ENCODE results near the gene SFMBT2.
"Not testable (repeated sequence)": the region's sequence is repeated elsewhere in the genome, so short reads cannot be mapped to it uniquely, and the experiment has no call there.

SFMBT2 gene

GRCh38 chr10:7258948-7259523 is 151.8 kb downstream of the SFMBT2 start:
- no peak for DNase-seq

GRCh38 chr10:7255517-7255916 is 155.3 kb downstream of the SFMBT2 start:
- no peak for DNase-seq

GRCh38 chr10:7251696-7252465 is 159.0 kb downstream of the SFMBT2 start:
- no peak for DNase-seq

- DNase-seq: no peak
These were observed 160.6 kb downstream of the SFMBT2 start for GRCh38 chr10:7250236-7250635.

GRCh38 chr10:7248585-7249164 is 162.2 kb downstream of the SFMBT2 start:
- DNase-seq: no peak

GRCh38 chr10:7248148-7248547 is 162.7 kb downstream of the SFMBT2 start:
- no peak for DNase-seq

- no peak for DNase-seq
These were observed 165.3 kb downstream of the SFMBT2 start for GRCh38 chr10:7245505-7245904.

GRCh38 chr10:7243873-7244272 is 167.0 kb downstream of the SFMBT2 start:
- DNase-seq: no peak

GRCh38 chr10:7243139-7243538 is 167.7 kb downstream of the SFMBT2 start:
- no peak for DNase-seq

- no peak for DNase-seq
These were observed 171.4 kb downstream of the SFMBT2 start for GRCh38 chr10:7239312-7239985.

- no peak for DNase-seq
These were observed 175.5 kb downstream of the SFMBT2 start for GRCh38 chr10:7235376-7235775.

GRCh38 chr10:7234109-7234508 is 176.7 kb downstream of the SFMBT2 start:
- DNase-seq: no peak

GRCh38 chr10:7233259-7233991 is 177.4 kb downstream of the SFMBT2 start:
- no peak for DNase-seq

- DNase-seq: peak; percentile 39
These were observed 179.1 kb downstream of the SFMBT2 start for GRCh38 chr10:7231509-7232414.

- DNase-seq: no peak
These were observed 179.9 kb downstream of the SFMBT2 start for GRCh38 chr10:7230951-7231350.

- no peak for DNase-seq
These were observed 180.8 kb downstream of the SFMBT2 start for GRCh38 chr10:7230036-7230435.

- no peak for DNase-seq
These were observed 185.7 kb downstream of the SFMBT2 start for GRCh38 chr10:7225133-7225532.

GRCh38 chr10:7218968-7219367 is 191.9 kb downstream of the SFMBT2 start:
- DNase-seq: no peak

- not testable (repeated sequence) for DNase-seq
These were observed 198.1 kb downstream of the SFMBT2 start for GRCh38 chr10:7212696-7213095.

GRCh38 chr10:7211857-7212577 is 198.8 kb downstream of the SFMBT2 start:
- no peak for DNase-seq

GRCh38 chr10:7210516-7210915 is 200.3 kb downstream of the SFMBT2 start:
- DNase-seq: no peak

Measured in NCI-H1417 treated with DMSO at 0.1 percent for 48 hours (cell line).